GM10847 (cell line): ENCODE data around the gene TBPL2.

Source experiments
- POLR2A ChIP-seq: IDR thresholded peaks from 2 replicates; pipeline ENCODE4 v1.6.1; 2011; ENCODE audit not compliant: insufficient read length; ENCODE audit errors: extremely low read depth

TBPL2 gene

DNA sequence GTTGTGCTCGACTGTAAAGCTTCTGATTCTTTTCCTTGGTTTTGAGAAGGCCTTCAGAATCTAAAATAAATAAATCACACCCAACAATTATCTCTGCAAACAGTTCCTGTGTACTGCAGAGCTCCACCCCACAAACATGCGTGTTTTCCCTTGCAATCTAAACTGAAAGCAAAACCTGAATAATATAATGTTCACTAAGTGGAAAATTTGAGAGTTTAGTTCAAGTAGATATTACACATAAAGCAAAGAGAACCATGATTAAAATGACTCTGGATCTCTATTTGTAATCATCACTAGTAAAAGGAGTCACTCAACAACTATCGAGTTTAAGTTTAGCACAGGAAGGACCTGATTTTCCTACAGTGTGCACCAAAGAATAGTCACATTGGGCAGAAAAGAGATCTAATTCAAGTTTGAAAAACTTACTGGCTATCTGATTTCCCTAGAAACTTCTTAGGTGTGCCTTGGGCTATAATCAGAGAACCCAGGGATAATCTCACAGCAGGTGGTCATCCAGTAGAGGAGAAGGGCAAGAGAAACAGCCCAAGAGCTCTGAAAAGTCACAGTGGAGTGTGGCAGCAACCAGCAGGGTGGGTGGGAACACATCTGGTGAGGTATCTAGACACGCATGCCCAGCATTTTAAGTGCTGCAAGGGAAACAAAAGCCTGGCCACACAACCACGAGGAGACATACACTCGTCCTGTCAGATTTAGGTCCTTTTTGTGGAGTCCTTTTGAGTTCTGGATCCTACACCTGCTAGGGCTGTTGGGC, 54.2 kb downstream of the TBPL2 start:
- TF ChIP-seq POLR2A, result no peak

DNA sequence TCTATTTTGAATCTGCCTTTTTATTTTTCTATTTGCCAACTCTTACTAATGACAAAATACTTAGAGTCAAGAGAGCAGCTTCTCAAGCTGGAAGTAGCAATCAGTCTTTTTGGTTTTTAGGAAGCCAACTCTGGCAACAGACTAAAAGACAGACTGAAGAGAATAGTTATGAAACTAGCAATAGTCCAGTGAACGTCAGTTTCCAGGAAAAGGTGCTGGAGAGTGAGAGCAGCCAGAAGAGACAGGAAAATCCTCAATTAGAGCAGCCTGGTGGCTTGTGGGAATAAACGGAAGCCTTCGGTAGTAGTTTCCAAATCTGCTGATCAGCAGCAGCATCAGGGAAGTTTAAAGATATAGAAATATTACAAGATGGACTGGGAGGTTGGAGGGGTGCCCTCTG, 55.9 kb downstream of the TBPL2 start:
- no peak for TF ChIP-seq POLR2A

DNA sequence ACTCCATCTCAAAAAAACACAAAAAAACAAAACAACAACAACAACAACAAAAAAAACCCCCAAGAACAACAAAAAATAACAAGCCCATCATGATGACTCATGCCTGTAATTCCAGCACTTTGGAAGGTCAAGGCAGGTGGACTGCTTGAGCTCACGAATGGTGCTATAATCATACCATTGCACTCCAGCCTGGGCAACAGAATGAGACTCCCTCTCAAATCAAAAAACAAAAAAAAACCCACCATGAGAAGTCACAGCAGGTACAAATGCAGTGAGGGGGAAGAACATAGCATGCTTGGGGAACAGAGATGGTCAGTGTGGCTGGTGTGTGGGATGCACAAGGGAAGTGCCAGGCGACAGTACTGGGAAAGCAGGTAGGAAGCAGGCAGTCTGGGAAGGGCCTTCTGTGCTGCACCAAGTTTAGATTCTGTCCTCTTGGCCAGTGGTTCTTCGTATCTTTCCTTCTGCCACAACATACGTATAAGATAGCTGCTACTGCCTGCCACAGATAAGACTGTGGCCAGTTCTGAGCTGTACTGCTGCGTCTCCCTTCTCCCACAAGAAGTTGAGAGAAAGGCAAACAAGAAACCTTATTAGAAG, 56.8 kb downstream of the TBPL2 start:
- TF ChIP-seq POLR2A, result no peak

DNA sequence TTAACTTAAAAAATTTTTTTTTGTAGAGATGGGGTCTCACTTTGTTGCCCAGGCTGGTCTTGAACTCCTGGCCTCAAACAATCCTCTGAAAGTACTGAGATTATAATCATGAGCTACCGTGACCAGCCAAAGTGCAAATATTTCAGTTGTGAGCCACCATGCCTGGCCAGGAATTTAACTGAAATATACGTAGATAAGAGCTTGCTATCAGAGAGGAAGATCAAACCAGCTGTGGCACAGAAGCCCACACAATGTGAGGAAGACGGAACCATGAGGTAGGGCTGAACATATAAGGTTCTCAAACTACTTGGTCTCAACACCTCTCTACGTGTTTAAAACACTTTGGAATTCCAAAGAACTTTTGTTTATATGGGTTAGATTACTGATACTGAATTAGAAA, 57.9 kb downstream of the TBPL2 start:
- no peak for TF ChIP-seq POLR2A

DNA sequence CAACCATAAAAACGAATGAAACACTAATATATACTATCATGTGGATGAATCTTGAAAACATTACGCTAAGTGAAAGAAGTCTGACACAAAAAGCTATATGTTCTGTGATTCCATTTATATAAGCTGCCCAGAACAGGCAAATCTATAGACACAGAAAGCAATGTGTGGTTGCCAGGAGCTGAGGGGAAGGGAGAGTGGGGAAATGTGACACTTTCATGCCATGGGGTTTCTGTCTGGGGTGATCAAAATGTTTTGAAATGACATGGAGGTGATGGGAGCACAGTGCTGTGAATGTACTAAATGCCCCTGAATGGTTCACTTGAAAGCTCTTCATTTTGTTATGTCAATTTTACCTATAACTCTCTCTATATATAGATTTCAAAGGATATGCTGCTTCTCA, 58.9 kb downstream of the TBPL2 start:
- no peak for TF ChIP-seq POLR2A

DNA sequence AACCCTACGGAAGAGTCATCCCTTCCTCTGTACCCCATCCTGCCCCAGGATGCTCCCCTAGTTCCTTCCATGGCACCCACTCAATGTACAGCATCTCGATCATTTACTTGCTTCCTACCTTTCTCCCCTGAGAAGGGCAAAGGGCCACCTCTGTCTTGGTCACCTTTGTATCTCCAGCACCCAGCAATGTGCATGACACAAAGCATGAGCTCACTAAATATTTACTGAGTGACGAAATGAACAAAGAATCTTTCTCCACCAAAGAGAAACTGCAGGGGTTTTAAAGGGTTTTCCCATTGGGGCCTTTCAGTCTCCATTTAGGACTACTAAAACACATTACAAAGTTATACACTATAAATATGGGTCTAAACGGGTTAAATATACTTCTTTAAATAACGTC, 59.4 kb downstream of the TBPL2 start:
- no peak for TF ChIP-seq POLR2A

DNA sequence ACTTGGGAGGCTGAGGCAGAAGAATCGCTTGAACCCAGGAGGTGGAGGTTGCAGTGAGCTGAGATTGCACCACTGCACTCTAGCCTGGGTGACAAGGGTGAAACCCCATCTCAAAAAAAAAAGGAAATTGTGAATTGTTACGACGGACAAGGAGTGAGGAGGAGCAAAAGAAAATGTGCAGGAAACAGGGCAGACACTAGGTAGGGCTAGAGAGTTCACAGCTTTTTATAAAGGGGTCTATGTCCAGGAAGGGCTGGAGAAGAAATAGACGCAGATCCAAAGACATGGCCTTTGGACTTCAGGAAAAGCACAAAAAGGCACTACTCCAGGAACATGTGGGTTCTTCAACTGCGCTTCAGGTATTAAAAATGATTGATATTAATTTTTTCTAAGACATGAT, 63.2 kb downstream of the TBPL2 start:
- no peak for TF ChIP-seq POLR2A

DNA sequence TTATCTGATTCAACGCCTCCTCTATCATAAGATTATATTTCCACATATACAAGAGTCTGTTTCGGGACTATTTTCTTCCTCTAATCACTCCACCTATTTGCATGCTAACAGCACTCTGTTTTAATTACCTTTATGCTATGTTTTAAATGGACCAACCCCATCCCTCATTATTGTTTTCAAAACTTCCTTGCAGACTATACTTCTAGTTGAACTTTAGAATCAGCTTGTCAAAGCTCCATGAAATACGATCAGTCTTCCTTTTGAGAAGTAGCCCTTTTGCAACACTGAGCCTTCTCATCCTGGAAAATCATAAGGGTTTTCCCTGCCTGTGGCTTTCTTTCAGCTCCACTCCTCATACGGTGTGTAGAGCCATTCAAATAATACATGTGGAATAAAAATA, 65.6 kb downstream of the TBPL2 start:
- no peak for TF ChIP-seq POLR2A

DNA sequence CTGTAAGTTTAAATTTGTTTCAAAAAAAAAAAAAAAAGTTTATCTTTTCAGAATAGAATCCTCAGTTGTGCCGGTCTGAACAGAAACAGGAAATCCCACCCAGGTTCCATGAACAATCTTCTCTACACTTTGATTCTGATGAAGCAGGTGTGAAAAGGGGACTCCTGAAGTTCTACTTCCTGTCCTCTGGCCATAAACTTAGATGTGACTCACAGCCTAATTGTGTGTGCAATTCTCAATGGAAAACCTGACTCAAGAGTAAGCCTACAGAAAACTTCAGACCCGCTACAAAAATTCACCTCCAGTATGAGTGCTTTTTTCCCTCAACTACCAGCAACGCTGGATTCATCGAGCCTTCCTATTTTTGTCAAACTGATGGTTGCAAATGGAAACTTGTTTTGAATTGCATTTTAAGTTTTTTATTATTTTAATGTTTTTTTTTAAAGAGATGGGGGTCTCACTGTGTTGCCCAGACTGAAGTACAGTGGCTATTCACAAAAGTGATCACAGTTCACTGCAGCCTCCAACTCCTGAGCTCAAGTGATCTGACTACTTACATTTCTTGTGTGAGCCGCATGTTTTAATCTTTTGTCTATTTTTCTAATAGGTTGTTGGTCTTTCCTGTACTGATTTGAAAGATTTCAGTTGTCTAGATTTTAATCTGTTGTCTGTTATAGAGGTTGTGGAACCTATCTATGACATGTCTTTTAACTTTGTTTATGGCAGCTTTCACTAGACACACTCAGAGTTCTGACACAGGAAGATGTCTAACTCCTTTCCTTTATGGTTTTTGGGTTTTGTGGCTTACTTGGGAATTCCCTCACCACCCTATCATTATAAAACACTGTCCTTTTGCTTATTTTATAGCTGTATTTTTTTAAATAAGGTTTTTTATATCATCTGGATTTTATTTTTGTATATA, 66.4 kb downstream of the TBPL2 start:
- no peak for TF ChIP-seq POLR2A

DNA sequence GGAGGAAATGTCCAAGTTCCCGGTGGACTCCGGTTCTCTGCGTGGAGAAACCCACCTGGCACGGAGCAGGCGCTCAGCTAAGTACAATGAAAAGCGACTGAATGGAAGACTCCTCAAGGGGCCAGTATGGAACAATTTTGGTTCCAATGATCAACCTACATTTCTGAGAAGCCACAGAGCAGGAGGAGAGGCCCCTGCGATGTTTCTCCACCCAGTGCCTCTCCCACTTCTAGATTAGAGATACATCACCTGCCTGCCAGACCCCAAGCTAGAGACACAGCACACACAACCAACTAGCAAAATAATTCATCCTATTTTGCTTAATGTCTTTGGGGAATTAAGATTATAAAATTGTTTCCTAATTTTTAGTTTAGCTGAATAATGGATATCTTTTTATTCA, 67.6 kb downstream of the TBPL2 start:
- TF ChIP-seq POLR2A, result no peak

DNA sequence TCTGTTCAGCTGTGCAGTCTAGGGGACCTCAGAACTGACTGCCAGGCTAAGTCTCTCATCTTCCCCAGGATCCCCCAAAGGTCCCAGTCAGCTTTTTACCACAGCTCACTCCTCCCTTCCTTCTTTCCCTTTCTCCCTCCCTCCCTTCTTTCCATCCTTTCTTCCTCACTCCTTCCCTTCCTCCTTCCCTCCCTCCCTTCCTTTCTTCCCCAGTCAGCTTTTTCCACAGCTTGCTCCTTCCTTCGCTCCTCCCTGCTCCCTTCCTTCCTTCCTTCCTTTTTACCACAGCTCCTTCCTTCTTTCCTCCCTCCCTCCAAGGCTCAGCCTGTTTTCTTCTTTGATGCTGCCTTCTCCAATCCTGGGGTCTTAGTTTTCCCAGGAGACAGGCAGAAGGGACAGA, 68.0 kb downstream of the TBPL2 start:
- no peak for TF ChIP-seq POLR2A

DNA sequence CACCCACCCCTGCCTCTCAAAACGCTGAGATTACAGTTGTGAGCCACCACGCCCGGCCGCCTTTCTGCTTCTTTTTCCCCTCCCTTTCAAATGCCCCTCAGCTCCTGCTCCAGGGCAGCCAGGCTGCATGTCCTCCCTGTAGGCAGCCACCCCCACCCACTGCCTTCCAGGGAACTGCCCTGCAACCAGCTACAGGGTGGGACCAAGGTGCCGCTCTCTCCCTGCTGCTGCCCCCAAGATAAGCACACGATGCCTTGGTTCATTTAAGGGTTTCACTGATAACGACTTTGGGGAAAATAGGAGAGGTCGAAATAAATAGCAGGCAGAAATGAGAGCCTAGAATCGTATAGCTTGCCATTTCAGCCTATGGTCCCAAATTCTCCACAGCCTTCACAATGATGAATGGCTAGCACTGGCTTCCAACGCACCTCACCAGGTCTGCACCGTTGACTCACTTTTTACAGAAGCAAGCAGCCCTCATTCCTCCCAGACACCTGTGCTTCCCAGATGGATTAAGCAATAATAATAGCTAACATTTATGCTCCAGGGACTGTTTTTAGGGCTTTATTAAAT, 69.4 kb downstream of the TBPL2 start:
- no peak for TF ChIP-seq POLR2A

DNA sequence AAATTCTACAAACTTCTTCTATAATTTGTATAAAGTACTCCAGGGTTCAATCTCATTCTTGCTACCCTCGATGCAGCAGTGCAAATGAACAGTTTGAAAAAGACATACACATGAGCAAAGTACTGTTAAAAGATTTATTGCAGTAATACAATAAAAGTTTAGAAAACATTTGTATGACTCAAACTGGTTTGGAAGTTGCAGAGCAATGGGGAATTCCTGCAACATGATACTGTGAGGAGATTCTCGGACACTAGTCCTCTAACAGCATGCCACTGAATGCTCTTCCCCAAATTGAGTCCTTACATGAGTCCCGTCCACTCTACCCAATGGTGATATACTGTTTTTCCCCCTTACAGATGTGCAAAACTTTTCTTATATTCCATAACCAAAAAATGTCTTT, 74.1 kb downstream of the TBPL2 start:
- no peak for TF ChIP-seq POLR2A
